DMS 273 (cell line): ENCODE data around the gene TSKU.

Experiments used
- DNase-seq: peaks from one replicate; lab custom pipeline; 2025; ENCODE audit not compliant: unreplicated experiment; lab: John Stamatoyannopoulos, UW

TSKU gene, protein sequence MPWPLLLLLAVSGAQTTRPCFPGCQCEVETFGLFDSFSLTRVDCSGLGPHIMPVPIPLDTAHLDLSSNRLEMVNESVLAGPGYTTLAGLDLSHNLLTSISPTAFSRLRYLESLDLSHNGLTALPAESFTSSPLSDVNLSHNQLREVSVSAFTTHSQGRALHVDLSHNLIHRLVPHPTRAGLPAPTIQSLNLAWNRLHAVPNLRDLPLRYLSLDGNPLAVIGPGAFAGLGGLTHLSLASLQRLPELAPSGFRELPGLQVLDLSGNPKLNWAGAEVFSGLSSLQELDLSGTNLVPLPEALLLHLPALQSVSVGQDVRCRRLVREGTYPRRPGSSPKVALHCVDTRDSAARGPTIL

DNA sequence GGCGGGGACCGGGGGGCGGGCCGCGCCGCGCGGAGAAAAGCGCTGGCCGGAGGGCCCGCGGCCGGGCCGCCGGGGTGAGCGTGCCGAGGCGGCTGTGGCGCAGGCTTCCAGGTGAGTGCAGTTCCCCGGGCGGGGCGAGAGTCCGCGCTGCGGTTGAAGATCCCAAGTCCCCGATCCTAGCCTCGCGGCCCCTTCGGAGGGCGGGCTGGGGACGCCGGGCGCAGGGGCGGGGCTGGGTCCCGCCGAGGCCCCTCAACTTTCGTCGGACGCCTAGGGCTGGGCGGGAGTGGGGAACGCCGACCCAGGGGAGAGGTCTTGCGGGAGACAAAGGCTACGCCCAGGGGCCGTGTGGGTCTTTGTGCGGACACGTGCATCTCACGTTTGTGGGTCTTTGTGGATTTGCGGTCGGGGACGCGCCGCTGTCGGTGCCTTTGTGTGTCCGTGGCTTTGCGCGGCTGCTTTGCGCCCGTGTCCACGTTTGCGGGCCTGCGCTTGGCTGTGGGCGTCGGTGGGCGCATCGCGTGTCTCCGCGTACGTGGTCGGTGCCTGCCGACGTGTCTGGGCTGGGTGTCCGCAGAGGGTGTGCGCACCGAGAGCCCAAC lies at the start of gene TSKU:
TSS of gene TSKU (plus strand) at position 63 of the 602 bp plus-strand sequence. CDS start 12,261 bp downstream, outside the sequence.
- no peak for DNase-seq

DNA sequence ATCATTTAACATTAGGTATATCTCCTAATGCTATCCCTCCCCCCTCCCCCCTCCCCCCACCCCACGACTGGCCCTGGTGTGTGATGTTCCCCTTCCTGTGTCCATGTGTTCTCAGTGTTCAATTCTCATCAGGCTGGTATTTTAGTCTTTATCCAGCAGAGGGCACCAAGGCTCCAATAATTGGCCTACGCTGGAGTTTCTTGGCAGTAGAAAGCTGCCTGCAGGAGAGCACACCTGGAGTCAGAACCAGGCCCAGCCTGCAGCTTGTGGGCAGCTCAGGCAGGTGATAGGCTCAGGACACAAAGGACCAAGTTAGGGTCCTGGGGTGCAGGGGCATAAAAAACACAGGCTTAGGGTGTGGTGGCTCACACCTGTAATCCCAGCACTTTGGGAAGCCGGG lies 49.2 kb upstream of the TSKU start:
- DNase-seq: peak; percentile 82

DNA sequence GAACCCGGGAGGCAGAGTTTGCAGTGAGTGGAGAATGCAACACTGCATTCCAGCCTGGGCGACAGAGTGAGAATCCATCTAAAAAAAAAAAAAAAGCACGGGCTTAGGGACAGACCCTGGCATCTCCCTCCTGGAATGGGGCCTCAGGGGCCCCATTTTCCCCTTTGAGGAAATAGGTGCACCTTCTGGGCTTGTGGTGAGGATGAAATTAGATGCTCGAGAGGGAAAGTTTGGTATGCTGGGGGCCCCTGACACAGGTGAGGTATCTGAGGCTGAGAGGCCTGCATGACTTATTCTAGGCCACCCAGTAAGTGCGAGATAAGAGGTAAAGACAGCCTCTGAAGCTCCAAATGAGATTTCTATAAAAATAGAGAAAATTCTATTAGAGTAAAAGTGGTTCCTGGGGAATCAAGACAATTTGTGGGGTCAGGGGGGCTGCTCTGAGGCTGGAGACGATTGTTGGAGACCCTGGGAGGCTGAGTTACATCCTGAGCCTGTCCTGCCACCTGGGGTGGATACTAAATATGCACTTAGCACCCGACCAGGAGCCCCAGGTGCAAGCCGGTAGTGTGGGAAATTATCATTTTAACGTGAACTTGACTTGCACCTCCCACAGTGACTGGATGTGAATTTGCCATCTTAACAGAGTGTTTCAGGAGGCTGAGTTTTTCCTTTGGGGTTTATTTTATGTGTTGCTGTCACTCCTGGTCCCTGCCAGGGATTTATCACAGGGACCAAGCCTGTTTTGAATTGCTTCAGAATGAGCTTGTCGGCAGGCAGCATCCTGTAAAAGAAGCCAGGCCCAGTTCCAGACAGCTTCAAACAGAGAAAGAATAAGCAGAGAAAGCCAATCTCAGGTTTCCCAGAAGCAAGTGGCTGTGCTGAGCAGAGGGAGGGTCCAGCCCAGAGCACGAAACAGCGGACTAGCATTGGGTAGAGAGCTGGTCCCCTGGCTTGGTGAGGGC lies 48.4 kb upstream of the TSKU start:
- no peak for DNase-seq

DNA sequence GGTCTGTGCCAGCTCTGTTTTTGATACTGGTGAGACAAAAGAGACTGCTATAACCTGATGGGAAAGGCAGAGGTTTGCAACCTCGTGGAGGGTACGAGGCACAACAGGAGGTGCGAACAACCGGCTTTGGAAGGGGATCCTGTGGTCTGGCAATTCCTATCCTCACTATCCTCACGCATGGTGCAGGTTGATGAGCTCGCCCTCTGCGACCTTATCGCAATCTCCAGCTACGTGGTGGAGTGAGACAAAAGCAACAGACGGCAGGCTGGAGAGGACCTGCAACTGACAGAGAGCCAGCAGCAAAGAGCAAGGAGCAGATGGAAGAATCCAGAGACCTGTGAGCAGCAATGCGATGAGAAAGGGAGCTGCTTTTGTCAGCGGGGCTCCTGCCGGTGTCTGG lies 47.3 kb upstream of the TSKU start:
- DNase-seq: peak; percentile 43

DNA sequence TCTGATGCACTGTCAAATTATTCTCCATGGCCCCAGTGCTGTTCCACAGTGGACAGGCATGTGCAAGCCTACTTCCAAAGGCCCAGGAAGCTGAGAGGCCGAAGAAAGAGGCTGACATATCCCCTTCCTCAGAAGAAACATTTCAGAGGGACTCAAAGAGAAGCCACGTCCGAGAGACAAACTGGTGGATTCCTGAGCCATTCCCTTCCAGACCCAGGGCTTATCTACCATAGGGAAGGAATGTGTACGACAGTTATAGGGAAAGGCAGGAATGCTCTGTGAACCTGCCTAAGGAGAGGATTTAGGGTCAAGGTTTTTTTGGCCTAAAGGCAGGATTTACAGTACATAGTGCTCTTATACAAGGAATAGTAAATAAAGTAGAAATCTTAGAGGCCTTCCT lies 46.9 kb upstream of the TSKU start:
- no peak for DNase-seq

DNA sequence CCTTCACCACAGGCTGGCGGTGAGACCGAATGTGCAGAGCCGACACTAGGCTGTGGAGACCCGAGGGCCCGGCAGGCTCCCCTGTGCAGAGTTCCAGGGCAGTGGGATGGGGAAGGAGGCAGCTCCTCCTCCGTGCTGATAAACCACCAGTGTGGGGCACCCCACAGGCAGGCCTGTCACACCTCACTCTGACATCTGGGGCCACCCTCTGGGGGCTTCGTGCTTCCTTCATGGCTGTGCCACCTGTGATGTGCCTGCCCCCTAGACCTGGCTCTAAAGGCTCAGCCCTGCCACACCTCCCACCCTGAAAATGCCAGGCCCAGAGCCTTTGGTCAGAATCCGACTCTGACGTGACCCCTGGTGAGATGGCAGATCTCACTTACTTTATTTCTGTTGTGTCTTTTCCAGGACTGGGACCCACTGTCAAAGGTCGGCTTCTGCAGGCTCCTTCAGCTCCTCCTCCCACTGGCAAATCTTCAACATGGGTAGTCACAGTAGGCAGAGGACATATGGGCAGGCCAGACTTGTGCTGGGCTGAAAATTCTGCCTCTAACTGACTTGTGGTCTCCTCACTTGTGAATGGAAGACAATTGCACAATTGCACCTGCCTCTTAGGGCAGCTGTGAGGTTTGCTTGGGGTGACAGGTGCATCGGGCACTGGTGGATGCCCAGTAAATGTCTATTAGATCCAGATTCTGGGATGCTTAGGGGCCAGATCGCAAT lies 46.2 kb upstream of the TSKU start:
- DNase-seq: peak; percentile 43

- no peak for DNase-seq
These were observed 44.4 kb upstream of the TSKU start for GRCh38 chr11:76738618-76739240.

- DNase-seq: no peak
These were observed 43.4 kb upstream of the TSKU start for GRCh38 chr11:76739798-76740197.

DNA sequence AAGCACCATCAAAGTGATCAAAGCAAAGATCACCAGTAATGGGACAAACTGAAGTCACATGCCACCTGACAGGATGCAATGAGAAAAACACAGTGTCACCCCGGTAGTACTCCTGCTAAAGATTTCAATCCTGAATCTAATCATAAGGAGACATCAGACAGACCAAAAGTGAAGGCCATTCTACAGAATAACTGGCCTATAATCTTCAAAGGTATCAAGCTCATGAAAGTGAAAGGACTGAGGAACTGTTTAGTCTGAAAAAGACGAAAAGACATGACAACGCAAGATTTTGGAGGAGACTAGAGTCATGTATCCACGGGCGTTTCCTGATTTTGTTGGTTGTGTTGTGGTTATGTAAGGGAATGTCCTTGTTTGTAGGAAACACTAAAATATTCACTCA lies 42.4 kb upstream of the TSKU start:
- no peak for DNase-seq

GRCh38 chr11:76742902-76743301 lies 40.3 kb upstream of the TSKU start:
- no peak for DNase-seq

GRCh38 chr11:76744186-76745043 lies 38.7 kb upstream of the TSKU start:
- peak; percentile 9 for DNase-seq

GRCh38 chr11:76745044-76745376 lies 38.1 kb upstream of the TSKU start:
- DNase-seq: no peak

DNA sequence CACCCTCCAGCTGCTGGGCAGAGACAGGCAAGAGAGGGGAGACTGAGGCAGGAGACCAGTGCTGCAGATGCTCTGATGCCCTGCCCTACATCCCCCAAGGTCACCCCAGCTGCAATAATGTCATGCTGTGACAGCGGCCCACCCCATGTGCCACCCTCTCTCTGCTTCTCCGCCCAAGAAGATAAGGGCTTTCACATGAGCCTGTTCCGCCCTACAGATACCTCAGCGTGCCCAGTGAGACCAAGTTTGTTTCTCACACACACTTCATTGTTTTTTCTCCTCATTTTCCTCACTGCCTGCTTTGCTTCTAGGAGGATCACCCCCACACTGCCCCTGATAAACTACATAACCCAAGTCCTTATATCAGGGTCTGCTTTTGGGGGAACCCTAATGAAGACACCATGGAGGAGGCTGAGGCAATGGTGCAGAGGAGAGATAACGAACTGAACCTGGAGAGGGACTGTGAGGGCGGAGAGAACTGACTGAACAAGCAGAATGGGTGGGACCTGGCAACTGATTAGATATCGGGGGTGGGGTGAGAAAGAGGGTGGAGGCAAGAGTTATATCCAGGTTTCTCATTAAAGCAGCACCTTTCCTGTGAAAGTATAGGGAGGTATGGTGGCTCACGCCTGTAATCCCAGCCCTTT lies 37.5 kb upstream of the TSKU start:
- DNase-seq: no peak

DNA sequence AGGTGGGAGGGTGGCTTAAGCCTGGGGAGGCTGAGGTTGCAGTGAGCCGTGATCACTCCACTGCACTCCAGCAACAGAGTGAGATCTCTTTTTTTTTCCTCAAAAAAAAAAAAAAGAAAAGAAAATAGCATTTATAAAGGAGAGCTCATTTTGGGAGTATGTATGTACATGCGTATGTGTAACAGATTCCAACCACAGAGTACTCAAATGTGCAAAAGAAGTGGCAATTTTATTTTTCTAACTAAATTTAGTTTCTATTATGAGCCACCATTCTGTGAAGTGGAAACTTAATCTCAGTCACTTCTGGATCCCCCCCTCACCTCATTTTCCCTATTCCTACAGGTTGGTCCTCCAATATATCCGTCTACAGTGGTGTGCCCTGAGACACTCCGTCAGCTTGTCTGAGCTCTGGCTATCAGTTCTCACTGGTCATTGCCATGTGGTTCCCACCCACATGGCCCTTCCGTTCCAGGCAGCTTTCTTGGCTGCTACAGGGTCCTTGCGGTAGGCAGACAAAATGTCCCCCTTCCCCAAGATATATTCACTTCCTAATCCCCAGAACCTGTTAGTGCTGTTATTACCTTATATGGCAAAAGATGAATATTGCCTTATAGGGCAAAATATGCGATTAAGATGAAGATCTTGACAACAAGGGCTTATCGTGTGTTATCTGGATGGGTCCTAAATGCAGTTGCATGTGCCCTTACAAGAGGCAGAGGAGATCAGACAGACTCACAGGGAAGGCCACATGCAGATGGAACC lies 35.8 kb upstream of the TSKU start:
- no peak for DNase-seq

DNA sequence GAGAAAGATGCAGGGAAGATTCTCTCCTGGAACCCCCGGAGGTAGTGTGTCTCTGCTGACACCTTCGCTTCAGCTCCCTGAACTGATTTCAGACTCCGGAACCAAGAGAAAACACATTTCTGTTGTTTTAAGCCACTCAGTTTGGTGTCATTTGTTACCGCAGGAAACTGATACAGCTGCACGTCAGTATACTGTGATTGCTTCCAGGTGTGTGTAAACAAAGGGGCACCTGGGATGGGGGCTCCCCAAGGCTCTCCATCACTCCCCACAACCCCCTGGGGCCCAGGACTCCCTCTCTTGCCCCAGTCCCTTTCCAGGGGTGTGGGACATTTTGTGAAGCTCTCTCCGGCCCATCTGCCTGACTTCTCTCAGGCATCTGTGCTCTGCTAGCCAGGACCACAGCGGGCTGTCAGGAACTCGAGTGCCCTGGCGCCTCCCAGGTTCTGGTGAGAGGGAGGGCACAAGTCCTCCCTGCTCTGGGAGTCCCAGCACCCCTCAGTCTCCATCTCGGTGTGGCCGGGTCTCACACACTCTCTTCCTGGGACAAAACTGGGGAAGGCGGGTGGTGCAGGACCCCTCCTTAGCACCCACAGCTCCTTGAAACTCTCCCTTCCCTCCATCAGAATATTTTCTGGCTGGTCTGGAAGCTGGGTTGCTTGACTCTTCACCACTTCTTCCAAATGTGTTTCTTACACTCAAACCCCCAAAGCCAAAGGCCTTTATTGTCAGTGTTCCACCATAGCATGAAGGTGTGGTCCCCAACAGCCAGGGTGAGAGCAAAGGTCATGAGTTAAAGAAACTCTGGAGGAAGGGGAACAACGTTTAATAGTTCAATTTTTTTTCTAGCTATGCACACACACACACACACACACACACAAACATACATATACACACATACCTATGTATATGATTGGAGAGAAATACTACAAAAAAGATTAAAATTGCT lies 35.0 kb upstream of the TSKU start:
- DNase-seq: peak; percentile 6

DNA sequence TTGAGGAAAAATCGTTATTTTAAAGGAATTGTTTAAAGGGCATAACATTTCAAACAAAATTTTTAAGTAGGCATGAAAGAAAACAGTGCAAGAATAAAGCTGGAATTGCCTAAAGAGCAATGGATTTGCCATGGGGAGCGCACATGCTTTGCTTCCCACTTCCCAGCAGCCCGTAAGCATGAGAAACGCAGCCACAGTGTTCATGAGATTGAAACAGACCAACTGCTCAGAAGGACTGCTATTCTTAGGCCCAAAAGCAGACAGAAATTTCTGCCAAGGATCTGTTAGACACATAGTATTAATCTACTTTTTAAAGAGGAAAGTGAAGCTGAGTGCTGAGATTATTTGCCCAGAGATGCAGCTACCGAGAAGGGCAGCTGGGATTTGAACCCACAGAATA lies 34.2 kb upstream of the TSKU start:
- no peak for DNase-seq

DNA sequence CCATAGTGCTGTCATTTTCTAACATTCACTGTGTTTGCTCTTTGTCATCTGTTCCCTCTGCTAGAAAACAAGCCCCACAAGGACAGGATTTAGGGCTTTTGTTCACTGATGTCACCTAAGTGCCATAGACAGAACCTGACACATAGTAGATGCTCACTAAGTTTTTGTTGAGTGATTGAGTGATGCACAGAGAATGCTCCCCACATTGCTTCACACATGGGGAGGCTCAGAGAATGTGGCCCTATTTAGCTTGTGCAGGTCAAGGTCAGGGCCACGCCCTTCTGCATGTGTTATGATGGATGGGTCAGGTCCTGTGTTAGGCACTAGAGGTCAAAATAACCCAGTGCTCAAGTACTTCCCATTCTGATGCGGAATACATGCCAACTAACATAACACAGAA lies 33.1 kb upstream of the TSKU start:
- DNase-seq: no peak
